D721Med (cell line): Measurements from ENCODE around the gene SLX9.
"Not testable (repeated sequence)": the region's sequence is repeated elsewhere in the genome, so short reads cannot be mapped to it uniquely, and the experiment has no call there.

Experiments used
- DNase-seq: peaks from one replicate; pipeline ENCODE4 v3.0.0; 2011; ENCODE audit warnings: low spot score; ENCODE audit not compliant: insufficient read length
- FAIRE-seq: peaks from 2 replicates; lab custom pipeline; 2011; peaks lifted over from hg19 to GRCh38; lab: Jason Lieb, UNC
- CTCF ChIP-seq: IDR thresholded peaks from 2 replicates; pipeline ENCODE4 v1.5.1; 2012; ENCODE audit warnings: mild to moderate bottlenecking, control low read depth; ENCODE audit not compliant: insufficient read depth; ENCODE audit errors: missing control alignments

Gene SLX9

GRCh38 chr21:44912158-44912473 lies 27.7 kb upstream of the SLX9 start:
- TF ChIP-seq CTCF: no peak
- FAIRE-seq (no peak), DNase-seq (no peak)

GRCh38 chr21:44912506-44913412 lies 27.1 kb upstream of the SLX9 start:
- not testable (repeated sequence) for DNase-seq, FAIRE-seq

GRCh38 chr21:44913425-44914175 lies 26.2 kb upstream of the SLX9 start:
- no peak for DNase-seq
- FAIRE-seq: no peak
- TF ChIP-seq CTCF: no peak

GRCh38 chr21:44914176-44914874 lies 25.5 kb upstream of the SLX9 start:
- no peak for FAIRE-seq
- DNase-seq: no peak
- TF ChIP-seq CTCF: no peak

GRCh38 chr21:44916965-44917364 lies 22.9 kb upstream of the SLX9 start:
- FAIRE-seq (no peak), DNase-seq (no peak)
- TF ChIP-seq CTCF: no peak

- no peak for DNase-seq
- FAIRE-seq: no peak
- no peak for TF ChIP-seq CTCF
Observed at GRCh38 chr21:44917446-44918106, 22.3 kb upstream of the SLX9 start.

- TF ChIP-seq CTCF: no peak
- FAIRE-seq (no peak), DNase-seq (no peak)
Observed at GRCh38 chr21:44918107-44918470, 21.7 kb upstream of the SLX9 start.
